Endothelial cell (in vitro differentiated cells): ENCODE measurements around the gene CLPX. TPM values are rescaled to one million over a fixed set of nuclear protein-coding genes. Genes with fewer than 3 reads are reported as not detected.
"Not testable (repeated sequence)": the region's sequence is repeated elsewhere in the genome, so short reads cannot be mapped to it uniquely, and the experiment has no call there.

Experiments used
- DNase-seq: peaks from one replicate; pipeline ENCODE4 v3.0.0; 2021; ENCODE audit warnings: low spot score
- H3K27ac Mint-ChIP-seq: one replicate; pipeline ENCODE4 v1.8.0; 2021; ENCODE audit warnings: mixed read lengths, inconsistent platforms; ENCODE audit not compliant: unreplicated experiment
- H3K27me3 Mint-ChIP-seq: one replicate; pipeline ENCODE4 v1.8.0; 2021; ENCODE audit warnings: mild to moderate bottlenecking, moderate library complexity, mixed read lengths, inconsistent platforms; ENCODE audit not compliant: unreplicated experiment
- H3K36me3 Mint-ChIP-seq: one replicate; pipeline ENCODE4 v1.8.0; 2021; ENCODE audit warnings: mild to moderate bottlenecking, low read depth, mixed read lengths, inconsistent platforms; ENCODE audit not compliant: unreplicated experiment
- H3K4me1 Mint-ChIP-seq: one replicate; pipeline ENCODE4 v1.8.0; 2021; ENCODE audit warnings: mild to moderate bottlenecking, mixed read lengths, inconsistent platforms; ENCODE audit not compliant: unreplicated experiment
- H3K4me3 Mint-ChIP-seq: one replicate; pipeline ENCODE4 v1.8.0; 2021; ENCODE audit warnings: mild to moderate bottlenecking, mixed read lengths, inconsistent platforms; ENCODE audit not compliant: unreplicated experiment
- H3K9me3 Mint-ChIP-seq: one replicate; pipeline ENCODE4 v1.8.0; 2021; ENCODE audit warnings: mixed read lengths, inconsistent platforms; ENCODE audit not compliant: unreplicated experiment
- total RNA-seq: library from RNA; stranded (reverse); fragmentation: NEBNext Ultra II Directional; extraction: Animal tissue kit (Norgen Biotek cat#: 25700); gene quantifications from one replicate; pipeline ENCODE4 v1.2.1, GENCODE V29; 2021; ENCODE audit not compliant: unreplicated experiment
- TF ChIP-seq, protein P1 (sequence below): fragments of 200-600 bp; sonication (generic); IDR thresholded peaks from one replicate; pipeline ENCODE4 v1.5.0; 2021; ENCODE audit warnings: antibody characterized with exemption; ENCODE audit not compliant: unreplicated experiment

CLPX gene
- total RNA-seq, 1 donor from 2014 or later: 52.1 TPM

DNA sequence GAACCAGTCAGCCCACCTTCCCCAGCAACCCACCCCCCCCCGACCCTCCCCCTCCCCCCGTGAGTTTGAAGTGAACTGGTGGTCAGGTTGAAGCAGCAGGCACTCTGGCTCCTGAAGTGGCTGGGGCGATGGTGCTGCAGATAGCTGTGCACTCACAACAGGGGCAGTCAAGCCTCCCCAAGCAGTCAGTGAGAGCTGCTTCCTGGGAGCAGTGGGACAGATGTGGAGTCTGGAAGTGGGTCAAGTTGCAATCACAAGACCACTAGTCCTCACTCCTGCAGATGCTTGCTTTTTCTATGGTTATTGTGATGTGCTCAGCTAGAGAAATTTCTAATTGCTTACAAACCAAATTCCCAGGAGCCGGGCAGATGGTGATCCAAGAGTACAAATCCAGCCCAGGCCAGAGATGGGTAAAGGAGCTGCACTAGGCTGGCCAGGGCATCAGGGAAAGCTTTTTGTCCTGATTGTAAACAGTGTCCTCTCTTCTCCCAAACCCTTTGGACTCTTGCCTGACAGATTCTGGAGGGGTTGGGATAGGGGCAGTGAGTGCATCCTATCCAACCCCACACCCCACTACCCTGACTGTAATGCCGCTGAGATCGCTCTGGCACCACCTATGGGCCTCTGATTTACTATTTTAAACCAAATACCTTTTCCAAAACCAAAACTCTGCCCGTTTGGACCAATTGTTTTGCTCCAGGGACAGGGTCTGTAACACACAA, 9.8 kb upstream of the CLPX start:
- Mint-ChIP-seq H3K4me3 (no peak overlapping the region), H3K4me1 (no peaks in the 10 kb centered on the region), H3K27me3 (peaks cover 1% of the 10 kb centered on the region), H3K9me3 (no peaks in the 10 kb centered on the region), H3K27ac (no peak overlapping the region), H3K36me3 (no peaks in the 10 kb centered on the region)
- TF ChIP-seq, protein P1, sequence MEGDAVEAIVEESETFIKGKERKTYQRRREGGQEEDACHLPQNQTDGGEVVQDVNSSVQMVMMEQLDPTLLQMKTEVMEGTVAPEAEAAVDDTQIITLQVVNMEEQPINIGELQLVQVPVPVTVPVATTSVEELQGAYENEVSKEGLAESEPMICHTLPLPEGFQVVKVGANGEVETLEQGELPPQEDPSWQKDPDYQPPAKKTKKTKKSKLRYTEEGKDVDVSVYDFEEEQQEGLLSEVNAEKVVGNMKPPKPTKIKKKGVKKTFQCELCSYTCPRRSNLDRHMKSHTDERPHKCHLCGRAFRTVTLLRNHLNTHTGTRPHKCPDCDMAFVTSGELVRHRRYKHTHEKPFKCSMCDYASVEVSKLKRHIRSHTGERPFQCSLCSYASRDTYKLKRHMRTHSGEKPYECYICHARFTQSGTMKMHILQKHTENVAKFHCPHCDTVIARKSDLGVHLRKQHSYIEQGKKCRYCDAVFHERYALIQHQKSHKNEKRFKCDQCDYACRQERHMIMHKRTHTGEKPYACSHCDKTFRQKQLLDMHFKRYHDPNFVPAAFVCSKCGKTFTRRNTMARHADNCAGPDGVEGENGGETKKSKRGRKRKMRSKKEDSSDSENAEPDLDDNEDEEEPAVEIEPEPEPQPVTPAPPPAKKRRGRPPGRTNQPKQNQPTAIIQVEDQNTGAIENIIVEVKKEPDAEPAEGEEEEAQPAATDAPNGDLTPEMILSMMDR: no peak
- no peak for DNase-seq

- H3K4me1 Mint-ChIP-seq: no peaks in the 10 kb centered on the region
- DNase-seq: no peak
- H3K4me3 Mint-ChIP-seq: no peak overlapping the region
- H3K27me3 Mint-ChIP-seq: peaks cover 1% of the 10 kb centered on the region
- no peak overlapping the region for H3K27ac Mint-ChIP-seq
- no peaks in the 10 kb centered on the region for H3K9me3 Mint-ChIP-seq
- no peaks in the 10 kb centered on the region for H3K36me3 Mint-ChIP-seq
- TF ChIP-seq, protein P1: no peak
Observed at GRCh38 chr15:65192016-65192415, 6.9 kb upstream of the CLPX start.

GRCh38 chr15:65189102-65189740, 4.1 kb upstream of the CLPX start:
- Mint-ChIP-seq H3K27ac (no peak overlapping the region), H3K4me1 (peaks cover 5% of the 10 kb centered on the region), H3K36me3 (peaks cover 5% of the 10 kb centered on the region), H3K27me3 (peaks cover 5% of the 10 kb centered on the region), H3K9me3 (no peaks in the 10 kb centered on the region), H3K4me3 (no peak overlapping the region)
- TF ChIP-seq, protein P1: no peak
- DNase-seq: peak; percentile 48

DNA sequence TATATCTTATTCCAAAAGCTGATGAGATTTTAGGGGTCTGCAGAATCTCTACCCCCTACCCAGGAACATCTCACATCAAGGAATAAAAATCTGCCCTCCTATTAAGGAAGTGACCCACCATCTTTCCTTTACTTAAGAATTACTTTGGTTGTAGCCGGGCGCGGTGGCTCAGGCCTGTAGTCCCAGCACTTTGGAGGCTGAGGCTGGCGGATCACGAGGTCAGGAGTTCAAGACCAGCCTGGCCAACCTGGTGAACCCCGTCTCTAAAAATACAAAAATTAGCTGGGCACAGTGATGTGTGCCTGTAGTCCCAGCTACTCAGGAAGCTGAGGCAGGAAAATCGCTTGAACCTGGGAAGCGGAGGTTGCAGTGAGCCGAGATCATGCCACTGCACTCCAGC, 3.3 kb upstream of the CLPX start:
- not testable (repeated sequence) for H3K27ac Mint-ChIP-seq, H3K27me3 Mint-ChIP-seq, H3K36me3 Mint-ChIP-seq, H3K4me3 Mint-ChIP-seq, H3K4me1 Mint-ChIP-seq, DNase-seq, H3K9me3 Mint-ChIP-seq

DNA sequence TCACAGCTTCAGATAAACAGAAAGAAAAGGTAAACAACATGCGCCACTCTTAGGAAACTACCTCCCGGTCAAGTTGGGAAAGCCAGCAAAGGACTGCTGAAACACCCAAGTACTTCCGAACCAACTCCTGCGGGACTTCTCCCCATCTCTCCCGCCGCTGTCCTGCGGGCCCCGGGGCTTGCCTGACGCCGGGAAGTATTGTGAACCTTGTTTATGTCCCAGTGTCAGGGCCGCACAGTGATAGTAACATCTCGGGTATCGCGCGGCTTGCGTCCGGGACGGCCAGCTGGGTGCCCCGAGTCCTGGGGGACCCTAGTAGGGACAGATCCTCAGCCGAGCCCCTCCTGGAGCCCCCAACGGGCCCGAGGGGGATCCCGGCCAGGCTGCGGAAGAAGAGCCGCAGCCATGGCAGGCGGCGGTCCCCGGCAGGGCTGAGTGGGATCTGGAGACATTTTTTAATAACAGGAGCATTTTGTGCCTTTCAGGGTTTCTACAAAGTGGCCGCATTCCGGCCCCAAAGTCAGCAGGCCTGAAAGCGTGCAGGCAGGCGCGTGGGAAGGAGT, 756 bp downstream of the CLPX start:
- Mint-ChIP-seq H3K4me3 (peak overlapping the region; percentile 98), H3K36me3 (peaks cover 5% of the 10 kb centered on the region), H3K4me1 (peaks cover 16% of the 10 kb centered on the region), H3K9me3 (no peaks in the 10 kb centered on the region), H3K27ac (peak overlapping the region; percentile 96), H3K27me3 (peaks cover 4% of the 10 kb centered on the region)
- TF ChIP-seq, protein P1: no peak
- DNase-seq: peak; percentile 66
